HEK293 (cell line): ENCODE results near the gene TMEM222.

Experiments used
- AEBP2 ChIP-seq: fragments of 450-650 bp; formaldehyde crosslinking; IDR thresholded peaks from 2 replicates; pipeline ENCODE4 v1.5.1; 2016; ENCODE audit warnings: missing biosample characterization, missing genetic modification characterization, borderline replicate concordance
- GLI2 ChIP-seq: fragments of 450-650 bp; formaldehyde crosslinking; IDR thresholded peaks from 2 replicates; pipeline ENCODE4; 2017; ENCODE audit warnings: missing biosample characterization, missing genetic modification characterization, low read depth, borderline replicate concordance
- HOXC10 ChIP-seq: sonication (generic); formaldehyde crosslinking; IDR thresholded peaks from 2 replicates; pipeline ENCODE4 v1.8.1; 2023; ENCODE audit warnings: mild to moderate bottlenecking, missing genetic modification reagents
- KLF1 ChIP-seq: fragments of 450-650 bp; formaldehyde crosslinking; IDR thresholded peaks from 2 replicates; pipeline ENCODE4 v1.5.1; 2016; ENCODE audit warnings: missing biosample characterization, missing genetic modification characterization
- KLF9 ChIP-seq: fragments of 450-650 bp; formaldehyde crosslinking; IDR thresholded peaks from 2 replicates; pipeline ENCODE4 v1.5.1; 2016; ENCODE audit warnings: missing biosample characterization, missing genetic modification characterization, low read depth
- RBAK ChIP-seq: fragments of 450-650 bp; formaldehyde crosslinking; IDR thresholded peaks from 2 replicates; pipeline ENCODE4 v1.5.1; 2016; ENCODE audit warnings: missing biosample characterization, missing genetic modification characterization
- REPIN1 ChIP-seq: fragments of 450-650 bp; formaldehyde crosslinking; IDR thresholded peaks from 2 replicates; pipeline ENCODE4 v1.5.1; 2017; ENCODE audit warnings: missing biosample characterization, missing genetic modification characterization, low read depth
- SALL2 ChIP-seq: fragments of 450-650 bp; formaldehyde crosslinking; IDR thresholded peaks from 2 replicates; pipeline ENCODE4 v1.5.0; 2017; ENCODE audit warnings: missing biosample characterization, mild to moderate bottlenecking, missing genetic modification characterization, borderline replicate concordance
- SETDB1 ChIP-seq: IDR thresholded peaks from one replicate; pipeline ENCODE4 v1.6.1; 2017; ENCODE audit warnings: mild to moderate bottlenecking, low read length, moderate library complexity, mixed read lengths; ENCODE audit not compliant: insufficient read length
- SP7 ChIP-seq: fragments of 450-650 bp; formaldehyde crosslinking; IDR thresholded peaks from 2 replicates; pipeline ENCODE4 v1.5.1; 2016; ENCODE audit warnings: missing biosample characterization, missing genetic modification characterization
- ZBTB10 ChIP-seq: fragments of 450-650 bp; formaldehyde crosslinking; IDR thresholded peaks from 2 replicates; pipeline ENCODE4 v1.5.1; 2016; ENCODE audit warnings: missing biosample characterization, missing genetic modification characterization
- ZBTB26 ChIP-seq: fragments of 450-650 bp; formaldehyde crosslinking; optimal IDR thresholded peaks from 2 replicates; pipeline ENCODE3; 2016; ENCODE audit warnings: missing biosample characterization, mild to moderate bottlenecking, missing genetic modification characterization
- ZBTB6 ChIP-seq: fragments of 450-650 bp; formaldehyde crosslinking; IDR thresholded peaks from 2 replicates; pipeline ENCODE4 v1.5.1; 2017; ENCODE audit warnings: missing biosample characterization, missing genetic modification characterization
- ZNF132 ChIP-seq: fragments of 450-650 bp; formaldehyde crosslinking; IDR thresholded peaks from 2 replicates; pipeline ENCODE4 v1.5.1; 2017; ENCODE audit warnings: missing biosample characterization, missing genetic modification characterization, borderline replicate concordance
- ZNF292 ChIP-seq: fragments of 450-650 bp; formaldehyde crosslinking; IDR thresholded peaks from 2 replicates; pipeline ENCODE4 v1.5.1; 2016; ENCODE audit warnings: low read depth, missing biosample characterization, missing genetic modification characterization, borderline replicate concordance
- ZNF341 ChIP-seq: fragments of 450-650 bp; formaldehyde crosslinking; IDR thresholded peaks from 2 replicates; pipeline ENCODE4; 2016; ENCODE audit warnings: low read depth, missing biosample characterization, missing genetic modification characterization
- ZNF394 ChIP-seq: fragments of 450-650 bp; formaldehyde crosslinking; IDR thresholded peaks from 2 replicates; pipeline ENCODE4 v1.5.1; 2016; ENCODE audit warnings: missing biosample characterization, missing genetic modification characterization, mild to moderate bottlenecking, moderate library complexity, borderline replicate concordance
- ZNF514 ChIP-seq: fragments of 450-650 bp; formaldehyde crosslinking; IDR thresholded peaks from 2 replicates; pipeline ENCODE4 v1.5.1; 2016; ENCODE audit warnings: missing biosample characterization, missing genetic modification characterization
- ZNF658 ChIP-seq: fragments of 450-650 bp; formaldehyde crosslinking; IDR thresholded peaks from 2 replicates; pipeline ENCODE4; 2016; ENCODE audit warnings: missing biosample characterization, missing genetic modification characterization
- ZNF664 ChIP-seq: fragments of 450-650 bp; formaldehyde crosslinking; IDR thresholded peaks from 2 replicates; pipeline ENCODE4 v1.5.1; 2016; ENCODE audit warnings: missing biosample characterization, missing genetic modification characterization
- ZNF791 ChIP-seq: fragments of 450-650 bp; formaldehyde crosslinking; IDR thresholded peaks from 2 replicates; pipeline ENCODE4 v1.5.1; 2016; ENCODE audit warnings: missing biosample characterization, missing genetic modification characterization
- TF ChIP-seq, protein P1 (sequence below): fragments of 450-650 bp; formaldehyde crosslinking; IDR thresholded peaks from 2 replicates; pipeline ENCODE4 v1.5.1; 2016; ENCODE audit warnings: missing biosample characterization, missing genetic modification characterization
- TF ChIP-seq, protein P2 (sequence below): fragments of 450-650 bp; formaldehyde crosslinking; IDR thresholded peaks from 2 replicates; pipeline ENCODE4 v1.5.1; 2016; ENCODE audit warnings: missing biosample characterization, missing genetic modification characterization

Gene TMEM222

DNA sequence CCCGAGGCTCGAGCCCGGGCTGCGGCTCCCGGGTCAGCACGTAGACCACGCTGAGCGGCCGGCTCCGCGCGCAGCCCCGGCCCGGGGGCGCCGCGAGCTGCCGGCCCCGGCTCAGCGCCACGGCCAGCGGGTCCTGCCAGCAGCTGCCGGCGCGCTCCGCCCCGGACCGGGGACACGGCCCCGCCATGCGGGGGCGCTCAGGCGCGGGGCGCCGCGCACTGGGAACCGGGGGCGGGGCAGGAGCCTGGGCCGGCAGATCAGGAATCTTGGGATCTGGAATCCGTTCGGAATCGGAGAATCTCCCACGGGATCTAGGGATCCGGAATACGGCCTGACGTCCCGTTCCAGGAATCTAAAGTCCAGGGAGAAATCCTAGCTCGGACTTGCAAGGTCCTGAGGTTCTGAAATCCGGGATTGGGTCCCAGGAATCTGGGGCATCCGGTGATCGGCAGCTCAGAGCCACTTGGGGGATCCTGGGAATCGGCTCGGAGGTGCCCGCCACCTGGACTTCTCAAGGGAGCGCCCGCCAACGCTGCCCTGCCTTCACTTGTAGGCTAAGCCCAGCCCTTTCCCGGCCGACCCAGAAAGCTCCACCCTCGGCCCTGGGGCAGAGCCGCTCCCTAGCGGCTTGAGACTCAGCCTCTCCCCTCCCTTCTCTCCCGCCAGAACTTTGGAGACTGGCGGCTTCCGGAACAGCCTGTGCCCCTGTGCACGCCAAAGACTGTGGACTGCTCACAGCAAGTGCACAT, 44.6 kb downstream of the TMEM222 start, which contains the start of gene MAP3K6 (continued):
- TF ChIP-seq ZNF394 (tag by site-specific recombination) (0 out of 2 replicates have a peak, but pooled peaks have one; percentile 13), KLF1 (peak; percentile 74), HOXC10 (0 out of 2 replicates have a peak, but pooled peaks have one; percentile 70), ZNF791 (no peak), SALL2 (tag by site-specific recombination) (no peak), ZNF664 (tag by site-specific recombination) (no peak), SP7 (tag by site-specific recombination) (peak; percentile 60; the same call in 1 of the 2 replicates), ZNF514 (tag by site-specific recombination) (no peak), ZNF132 (tag by site-specific recombination) (no peak), AEBP2 (tag by site-specific recombination) (no peak), ZBTB6 (tag by site-specific recombination) (no peak), ZBTB26 (peak; percentile 65), ZNF341 (tag by site-specific recombination) (peak; percentile 98), ZNF658 (no peak), ZNF292 (no peak), GLI2 (no peak), RBAK (no peak), ZBTB10 (no peak), REPIN1 (no peak), KLF9 (peak; percentile 55; the same call in 1 of the 2 replicates), SETDB1 (no peak)
- TF ChIP-seq, protein P1, sequence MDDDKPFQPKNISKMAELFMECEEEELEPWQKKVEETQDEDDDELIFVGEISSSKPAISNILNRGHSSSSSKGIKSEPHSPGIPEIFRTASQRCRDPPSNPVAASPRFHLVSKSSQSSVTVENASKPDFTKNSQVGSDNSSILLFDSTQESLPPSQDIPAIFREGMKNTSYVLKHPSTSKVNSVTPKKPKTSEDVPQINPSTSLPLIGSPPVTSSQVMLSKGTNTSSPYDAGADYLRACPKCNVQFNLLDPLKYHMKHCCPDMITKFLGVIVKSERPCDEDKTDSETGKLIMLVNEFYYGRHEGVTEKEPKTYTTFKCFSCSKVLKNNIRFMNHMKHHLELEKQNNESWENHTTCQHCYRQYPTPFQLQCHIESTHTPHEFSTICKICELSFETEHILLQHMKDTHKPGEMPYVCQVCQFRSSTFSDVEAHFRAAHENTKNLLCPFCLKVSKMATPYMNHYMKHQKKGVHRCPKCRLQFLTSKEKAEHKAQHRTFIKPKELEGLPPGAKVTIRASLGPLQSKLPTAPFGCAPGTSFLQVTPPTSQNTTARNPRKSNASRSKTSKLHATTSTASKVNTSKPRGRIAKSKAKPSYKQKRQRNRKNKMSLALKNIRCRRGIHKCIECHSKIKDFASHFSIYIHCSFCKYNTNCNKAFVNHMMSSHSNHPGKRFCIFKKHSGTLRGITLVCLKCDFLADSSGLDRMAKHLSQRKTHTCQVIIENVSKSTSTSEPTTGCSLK (tag by site-specific recombination), result no peak
- TF ChIP-seq, protein P2, sequence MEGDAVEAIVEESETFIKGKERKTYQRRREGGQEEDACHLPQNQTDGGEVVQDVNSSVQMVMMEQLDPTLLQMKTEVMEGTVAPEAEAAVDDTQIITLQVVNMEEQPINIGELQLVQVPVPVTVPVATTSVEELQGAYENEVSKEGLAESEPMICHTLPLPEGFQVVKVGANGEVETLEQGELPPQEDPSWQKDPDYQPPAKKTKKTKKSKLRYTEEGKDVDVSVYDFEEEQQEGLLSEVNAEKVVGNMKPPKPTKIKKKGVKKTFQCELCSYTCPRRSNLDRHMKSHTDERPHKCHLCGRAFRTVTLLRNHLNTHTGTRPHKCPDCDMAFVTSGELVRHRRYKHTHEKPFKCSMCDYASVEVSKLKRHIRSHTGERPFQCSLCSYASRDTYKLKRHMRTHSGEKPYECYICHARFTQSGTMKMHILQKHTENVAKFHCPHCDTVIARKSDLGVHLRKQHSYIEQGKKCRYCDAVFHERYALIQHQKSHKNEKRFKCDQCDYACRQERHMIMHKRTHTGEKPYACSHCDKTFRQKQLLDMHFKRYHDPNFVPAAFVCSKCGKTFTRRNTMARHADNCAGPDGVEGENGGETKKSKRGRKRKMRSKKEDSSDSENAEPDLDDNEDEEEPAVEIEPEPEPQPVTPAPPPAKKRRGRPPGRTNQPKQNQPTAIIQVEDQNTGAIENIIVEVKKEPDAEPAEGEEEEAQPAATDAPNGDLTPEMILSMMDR (tag by site-specific recombination), result no peak; the same call in 1 of the 2 replicates
